ENCODE measurements around the gene PLCL2. TPM values are rescaled to one million over a fixed set of nuclear protein-coding genes. Genes with fewer than 3 reads are reported as not detected.

The PLCL2 gene
- total RNA-seq, 1 experiment from 2014 or later, result 3.0 TPM

- Histone ChIP-seq H3K36me3 (ENCODE audit: control insufficient read depth, insufficient read depth, low read length) (no peaks in the 10 kb centered on the region), H3K27me3 (ENCODE audit: control insufficient read depth, insufficient read depth, low read length) (no peaks in the 10 kb centered on the region), H3K27ac (ENCODE audit: low read length) (no peak overlapping the region), H3K9me3 (ENCODE audit: control insufficient read depth, insufficient read depth, low read depth, low read length) (no peaks in the 10 kb centered on the region), H3K4me3 (ENCODE audit: low read depth in 2 of 2, low read length in 2 of 2) (no peak overlapping the region), H3K4me1 (ENCODE audit: control insufficient read depth, insufficient read depth, low read length) (no peaks in the 10 kb centered on the region)
- TF ChIP-seq TCF7L2 (IDR thresholded peaks at IDR 0.05; ENCODE audit: low read depth, low read length) (no peak), POLR2AphosphoS5 (IDR thresholded peaks at IDR 0.05; ENCODE audit: low read depth, low read length) (no peak), REST (IDR thresholded peaks at IDR 0.05; ENCODE audit: insufficient read depth in 1 of 2, low read depth in 2 of 2, low read length in 1 of 2) (no peak), CTCF (IDR thresholded peaks at IDR 0.05) (no peak), SIN3A (IDR thresholded peaks at IDR 0.05; ENCODE audit: borderline replicate concordance, insufficient read depth, low read depth, low read length) (no peak)
- intact Hi-C loops (cut with micrococcal nuclease; ENCODE audit: unreplicated experiment), result no loop called here
- ATAC-seq (no peak), DNase-seq (ENCODE audit: low read depth, low spot score) (no peak)
- in situ Hi-C loops (cut with HindIII; ENCODE audit: low pct_unique_long_range_greater_than_20kb, low sequenced_read_pairs), result no loop called here
- POLR2A ChIA-PET, result no interaction called here
- BruUV-seq (replicated peaks), result no TSS peak
- CTCF ChIA-PET, result no interaction called here
Observed at GRCh38 chr3:16869261-16870005, 15.3 kb upstream of the PLCL2 start.

GRCh38 chr3:16871915-16872842 lies 12.6 kb upstream of the PLCL2 start:
- H3K4me3 ChIP-seq (ENCODE audit: low read depth in 2 of 2, low read length in 2 of 2), result no peak overlapping the region
- H3K4me1 ChIP-seq (ENCODE audit: control insufficient read depth, insufficient read depth, low read length), result no peaks in the 10 kb centered on the region
- POLR2A ChIA-PET, result no interaction called here
- H3K27ac ChIP-seq (ENCODE audit: low read length), result no peak overlapping the region
- H3K9me3 ChIP-seq (ENCODE audit: control insufficient read depth, insufficient read depth, low read depth, low read length), result no peaks in the 10 kb centered on the region
- BruUV-seq (replicated peaks), result no TSS peak
- in situ Hi-C loops (cut with HindIII; ENCODE audit: low pct_unique_long_range_greater_than_20kb, low sequenced_read_pairs) (no loop called here), intact Hi-C loops (cut with micrococcal nuclease; ENCODE audit: unreplicated experiment) (no loop called here)
- CTCF ChIA-PET, result no interaction called here
- DNase-seq (ENCODE audit: low read depth, low spot score), result no peak
- H3K36me3 ChIP-seq (ENCODE audit: control insufficient read depth, insufficient read depth, low read length), result no peaks in the 10 kb centered on the region
- no peak for ATAC-seq
- no peaks in the 10 kb centered on the region for H3K27me3 ChIP-seq (ENCODE audit: control insufficient read depth, insufficient read depth, low read length)
- TF ChIP-seq TCF7L2 (IDR thresholded peaks at IDR 0.05; ENCODE audit: low read depth, low read length) (no peak), REST (IDR thresholded peaks at IDR 0.05; ENCODE audit: insufficient read depth in 1 of 2, low read depth in 2 of 2, low read length in 1 of 2) (no peak)

Data from Panc1 (cell line).